CD4-positive, alpha-beta T cell treated with Interleukin-6 for 4 hours (primary cell): ENCODE measurements around the gene TSPAN31.
"Not testable (repeated sequence)": the region's sequence is repeated elsewhere in the genome, so short reads cannot be mapped to it uniquely, and the experiment has no call there.

Experiments
- DNase-seq: peaks from one replicate; pipeline ENCODE4 v3.0.0-alpha.2; 2020; ENCODE audit warnings: mixed read lengths

The TSPAN31 gene

DNA sequence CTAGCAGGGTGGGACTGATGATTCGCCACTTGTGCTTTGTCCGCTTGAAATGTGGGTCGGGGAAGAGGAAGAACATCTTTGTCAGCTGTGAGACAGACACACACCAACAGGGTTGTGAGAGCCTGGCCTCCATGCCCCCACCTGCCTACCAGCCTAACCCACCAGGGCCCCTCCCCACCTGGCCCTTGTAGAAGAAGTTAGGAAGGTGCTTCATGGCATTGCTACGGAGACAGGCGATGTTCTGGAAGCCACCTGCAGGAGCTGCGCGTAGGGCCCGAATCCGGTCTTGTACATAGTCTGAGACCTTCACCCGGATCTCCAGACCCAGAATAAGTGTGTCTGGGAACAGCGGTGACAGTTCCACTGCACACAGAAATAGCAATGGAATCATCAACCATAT, 24.8 kb downstream of the TSPAN31 start:
- DNase-seq: no peak

DNA sequence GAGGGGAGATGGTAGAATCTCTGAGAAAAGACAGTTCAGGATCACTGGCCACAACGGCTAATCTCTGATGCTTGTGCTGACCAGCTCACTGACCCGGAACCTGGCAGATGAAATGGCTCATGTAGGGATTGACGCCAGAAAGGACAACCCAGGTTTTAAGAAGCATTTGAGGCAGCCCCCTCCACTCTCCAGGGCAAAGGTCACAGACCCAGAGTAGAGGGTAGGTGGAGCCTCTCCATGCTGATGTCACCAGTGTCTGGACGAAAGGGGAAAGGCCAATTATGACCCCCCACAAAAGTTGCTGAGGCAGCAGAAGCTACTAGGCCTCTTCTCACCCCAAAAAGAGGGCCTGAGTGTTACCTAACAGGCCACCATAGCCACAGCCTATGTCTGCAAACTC, 25.9 kb downstream of the TSPAN31 start:
- no peak for DNase-seq

DNA sequence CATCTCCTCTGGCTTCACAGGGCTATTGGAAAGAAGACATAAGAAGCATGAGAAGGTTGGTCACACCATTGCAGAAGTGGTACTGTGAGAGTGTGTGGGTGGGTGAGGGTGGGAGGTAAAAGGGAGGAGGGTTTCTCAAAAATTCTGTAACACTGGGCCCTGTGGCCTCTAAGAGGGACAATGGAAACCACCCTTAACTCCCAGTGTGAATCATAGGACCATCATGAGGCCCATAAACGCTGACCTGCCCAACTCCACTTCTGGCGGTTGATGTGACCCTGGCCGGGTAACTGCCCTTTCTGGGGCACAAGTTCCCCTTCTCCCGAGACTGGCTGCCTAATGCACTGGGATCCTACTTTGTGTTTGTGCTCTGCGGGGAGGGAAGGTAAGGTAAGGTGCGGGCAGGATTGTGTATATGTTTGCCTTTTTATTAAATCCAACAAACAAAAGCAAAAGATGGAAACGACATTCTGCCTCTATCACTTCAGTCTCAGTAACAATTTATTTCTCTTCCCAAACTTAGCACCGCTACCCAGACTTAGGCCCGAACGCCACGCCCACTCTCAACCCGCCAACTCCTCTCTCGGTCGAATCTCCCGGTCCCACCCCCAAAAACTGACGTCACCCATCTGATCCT, 26.5 kb downstream of the TSPAN31 start:
- DNase-seq: peak; percentile 93

DNA sequence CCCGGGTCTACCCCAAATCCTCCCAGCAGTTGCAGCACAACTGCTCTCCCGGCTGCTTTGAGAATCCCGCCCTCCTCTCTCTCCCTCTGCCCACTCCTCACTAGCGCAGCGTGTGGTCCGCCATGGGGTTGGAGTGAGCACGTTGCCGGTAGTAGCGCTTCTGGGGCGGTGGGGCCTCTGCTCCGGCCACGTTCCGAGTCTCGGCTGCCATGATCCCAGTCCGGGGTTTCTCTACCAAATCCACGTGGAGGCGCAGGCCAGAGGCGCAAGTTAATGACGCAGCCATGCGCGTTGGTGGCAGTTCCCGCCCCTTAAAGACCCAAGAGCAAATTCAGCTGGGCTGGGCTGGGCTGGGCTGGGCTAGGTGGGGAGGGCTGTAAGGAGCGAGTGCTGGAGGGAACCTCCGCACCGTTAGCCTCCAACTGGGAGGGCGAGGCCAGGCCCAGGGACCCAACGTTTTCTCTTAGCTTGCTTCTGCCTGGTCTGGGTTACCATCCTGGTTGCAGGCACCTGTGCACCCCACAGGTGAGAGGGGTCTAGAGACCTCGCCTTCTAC, 27.1 kb downstream of the TSPAN31 start, which contains the start of gene METTL1:
METTL1 (minus strand) TSS at position 233 of the 556 bp plus-strand sequence; CDS start at position 211, 22 bp downstream.
- DNase-seq: peak; percentile 92

DNA sequence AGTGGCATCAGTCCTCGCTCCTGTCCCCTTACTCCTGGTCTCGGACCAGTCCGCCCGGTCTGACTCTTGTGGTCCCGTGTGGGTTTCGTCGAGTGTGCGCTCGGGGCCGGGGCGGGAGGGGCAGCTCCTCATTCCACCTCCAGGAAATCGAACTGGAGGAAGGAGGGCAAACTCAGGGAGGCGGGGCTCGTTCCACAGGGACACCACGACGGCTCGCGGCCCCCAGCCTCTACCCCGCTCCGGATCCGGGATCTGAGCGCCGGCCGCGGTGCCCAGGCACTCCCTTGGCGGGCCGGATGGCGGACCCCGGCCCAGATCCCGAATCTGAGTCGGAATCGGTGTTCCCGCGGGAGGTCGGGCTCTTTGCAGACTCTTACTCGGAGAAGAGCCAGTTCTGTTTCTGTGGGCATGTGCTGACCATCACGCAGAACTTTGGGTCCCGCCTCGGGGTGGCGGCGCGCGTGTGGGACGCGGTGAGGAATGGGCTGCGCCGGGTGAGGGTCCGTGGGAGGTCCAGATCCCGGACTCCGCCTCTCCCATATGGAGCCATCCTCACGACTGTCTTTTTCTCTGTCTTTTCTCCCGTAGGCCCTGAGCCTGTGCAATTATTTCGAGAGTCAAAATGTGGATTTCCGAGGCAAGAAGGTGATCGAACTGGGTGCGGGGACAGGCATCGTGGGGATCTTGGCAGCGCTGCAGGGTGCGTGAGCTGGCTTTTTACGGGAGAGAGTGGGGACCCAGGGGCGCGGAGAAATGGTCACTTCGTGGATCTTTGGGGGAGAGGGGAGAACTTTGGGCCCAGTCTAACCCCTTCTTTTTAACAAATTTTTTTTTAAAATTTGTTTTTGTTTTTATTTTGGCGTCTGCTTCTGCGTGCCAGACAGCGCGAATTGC, 27.8 kb downstream of the TSPAN31 start, which contains the start of gene EEF1AKMT3:
EEF1AKMT3 (plus strand) TSS at position 186 of the 894 bp plus-strand sequence; CDS start at position 297, 111 bp downstream.
- DNase-seq: peak; percentile 56

DNA sequence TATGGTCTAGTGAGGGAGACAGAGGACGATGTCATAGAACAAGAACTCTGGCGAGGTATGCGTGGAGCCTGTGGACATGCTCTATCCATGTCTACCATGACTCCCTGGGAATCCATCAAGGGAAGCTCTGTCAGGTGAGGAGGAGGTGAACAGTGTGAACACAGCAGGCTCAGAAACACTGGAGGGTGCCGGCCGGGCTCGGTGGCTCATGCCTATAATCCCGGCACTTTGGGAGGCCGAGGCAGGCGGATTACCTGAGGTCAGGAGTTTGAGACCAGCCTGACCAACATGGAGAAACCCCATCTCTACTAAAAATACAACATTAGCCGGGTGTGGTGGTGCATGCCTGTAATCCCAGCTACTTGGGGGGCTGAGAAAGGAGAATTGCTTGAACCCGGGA, 29.8 kb downstream of the TSPAN31 start:
- not testable (repeated sequence) for DNase-seq

DNA sequence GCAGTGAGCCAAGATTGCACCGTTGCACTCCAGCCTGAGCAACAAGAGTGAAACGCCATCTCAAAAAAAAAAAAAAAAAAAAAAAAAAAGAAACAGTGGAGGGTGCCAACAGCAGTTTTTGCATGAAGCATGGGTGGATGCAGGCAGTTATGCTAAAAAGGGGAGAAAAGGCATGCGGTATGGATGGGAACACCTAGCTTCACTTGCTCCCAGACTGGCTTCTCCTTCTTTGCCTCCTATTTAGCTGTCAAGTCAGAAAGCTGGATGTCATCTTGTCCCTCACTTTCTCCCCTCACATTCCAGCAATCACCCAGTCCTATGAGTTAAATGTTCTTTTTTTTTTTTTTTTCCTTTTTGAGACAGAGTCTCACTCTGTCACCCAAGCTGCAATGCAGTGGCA, 30.2 kb downstream of the TSPAN31 start:
- DNase-seq: no peak

DNA sequence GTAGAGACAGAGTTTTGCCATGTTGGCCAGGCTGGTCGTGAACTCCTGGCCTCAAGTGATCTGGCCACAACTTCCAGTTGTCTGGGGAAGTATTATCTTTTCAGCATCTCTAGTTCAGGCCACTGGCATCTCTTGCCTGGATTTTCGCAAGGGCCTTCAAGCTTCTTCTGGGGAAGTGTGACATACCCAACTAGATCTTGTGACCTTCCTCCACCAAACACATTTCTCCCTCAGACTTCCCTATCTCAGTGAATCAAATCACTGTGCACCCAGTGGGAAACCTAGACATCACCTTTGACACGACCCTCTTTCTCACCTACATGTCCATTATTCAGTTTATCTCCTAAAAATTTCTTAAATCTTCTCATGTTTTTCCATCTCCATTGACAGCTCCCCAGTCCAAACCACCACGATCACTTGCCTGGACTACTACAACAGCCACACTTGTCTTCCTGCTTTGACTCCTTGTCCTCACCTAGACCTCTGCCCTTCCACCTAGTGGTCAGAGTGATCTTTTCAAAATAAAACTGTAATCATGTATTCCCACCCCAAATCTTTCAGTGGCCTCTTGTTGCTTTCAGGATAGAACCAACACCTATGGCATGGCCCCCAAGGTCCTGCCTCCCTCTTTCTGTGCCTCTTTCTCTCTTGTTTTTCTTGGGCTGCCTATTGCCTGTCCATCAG, 30.9 kb downstream of the TSPAN31 start:
- DNase-seq: no peak

DNA sequence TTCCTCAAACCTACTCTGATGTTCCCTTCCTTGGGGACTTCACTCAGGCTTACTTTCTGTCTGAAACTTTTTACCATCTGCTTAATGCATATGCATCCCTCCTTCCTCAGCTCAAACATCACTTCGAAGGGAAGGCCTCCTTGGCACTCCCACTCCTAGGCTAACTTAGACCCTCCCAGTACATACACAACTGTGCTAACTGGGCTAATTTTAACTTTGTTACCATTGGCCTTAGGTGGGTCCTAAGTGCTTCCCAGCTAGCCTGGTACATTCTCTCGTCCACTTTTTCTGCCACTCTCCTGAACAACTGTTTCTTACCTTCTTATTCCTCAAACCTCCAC, 31.4 kb downstream of the TSPAN31 start:
- DNase-seq: no peak

DNA sequence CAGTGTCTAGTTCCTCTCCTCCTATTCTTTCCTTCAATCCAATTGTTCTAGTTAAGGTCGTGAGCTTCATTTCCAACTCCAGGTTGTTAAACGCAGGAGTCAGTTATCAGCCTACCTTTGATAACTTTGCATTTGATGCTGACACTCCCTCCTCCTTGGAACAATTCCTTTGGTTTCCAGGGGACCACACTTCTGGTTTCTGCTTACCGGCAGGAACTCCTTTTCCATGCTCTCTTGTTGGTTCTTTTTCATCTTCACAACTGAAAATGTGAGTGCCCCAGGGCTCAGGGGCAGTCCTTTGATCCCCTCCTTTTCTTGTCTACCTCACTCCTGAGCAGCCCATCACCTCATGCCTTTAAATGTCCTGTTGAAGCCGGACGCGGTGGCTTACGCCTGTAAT, 32.5 kb downstream of the TSPAN31 start:
- no peak for DNase-seq

DNA sequence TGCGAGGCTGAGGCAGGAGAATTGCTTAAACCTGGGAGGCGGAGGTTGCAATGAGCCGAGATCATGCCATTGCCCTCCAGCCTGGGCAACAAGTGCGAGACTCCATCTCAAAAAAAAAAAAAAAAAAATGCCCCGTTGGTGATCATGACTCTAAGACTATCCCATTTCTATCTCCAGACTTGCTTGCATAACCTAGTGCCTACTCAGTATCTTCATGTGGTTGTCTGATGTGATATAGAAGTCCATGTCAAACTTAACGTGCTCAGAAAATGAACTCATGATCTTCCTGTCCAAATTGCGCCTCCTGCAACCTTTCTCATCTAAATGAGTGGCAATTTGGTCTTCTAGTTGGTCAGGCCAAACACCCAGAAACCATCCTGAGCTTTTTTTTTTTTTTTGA, 33.1 kb downstream of the TSPAN31 start:
- DNase-seq: no peak

DNA sequence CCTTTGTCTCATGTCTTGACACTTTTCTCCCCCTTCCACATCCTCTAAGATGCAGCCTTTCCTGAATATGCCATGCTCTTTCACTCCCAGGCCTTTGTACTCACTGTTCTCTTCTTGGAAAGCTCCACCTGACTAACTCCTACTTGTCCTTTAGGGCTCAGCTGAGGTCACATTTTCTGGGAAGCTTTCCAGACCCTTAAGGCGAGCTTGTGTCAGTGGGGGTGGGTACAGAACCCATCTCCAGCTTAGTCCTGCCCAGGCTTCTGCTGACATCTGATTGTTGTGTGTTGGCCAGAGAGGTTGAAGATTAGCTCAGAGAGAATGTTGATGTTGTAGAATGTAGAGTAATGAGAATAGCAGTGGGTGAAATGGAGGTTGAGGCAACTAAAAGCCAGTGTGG, 34.9 kb downstream of the TSPAN31 start:
- DNase-seq: no peak

DNA sequence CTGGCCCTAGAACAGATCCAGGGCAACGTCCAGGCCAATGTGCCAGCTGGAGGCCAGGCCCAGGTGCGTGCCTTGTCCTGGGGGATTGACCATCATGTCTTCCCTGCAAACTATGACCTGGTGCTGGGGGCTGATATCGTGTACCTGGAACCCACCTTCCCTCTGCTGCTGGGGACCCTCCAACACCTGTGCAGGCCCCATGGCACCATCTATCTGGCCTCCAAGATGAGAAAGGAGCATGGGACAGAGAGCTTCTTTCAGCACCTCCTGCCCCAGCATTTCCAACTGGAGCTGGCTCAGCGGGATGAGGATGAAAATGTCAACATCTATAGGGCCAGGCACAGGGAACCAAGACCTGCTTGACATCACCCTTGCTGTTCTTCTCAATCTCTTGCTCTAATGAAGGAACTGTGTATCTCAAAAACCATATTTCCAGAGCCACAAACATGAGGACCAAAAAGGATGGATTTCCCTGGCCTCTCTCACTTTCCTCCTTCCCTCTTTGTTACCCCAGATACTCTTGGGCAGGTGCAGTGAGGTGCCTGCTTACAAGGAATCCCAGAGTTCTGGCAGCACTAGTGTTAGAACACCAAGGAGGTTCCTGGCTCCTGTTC, 35.6 kb downstream of the TSPAN31 start:
- no peak for DNase-seq

DNA sequence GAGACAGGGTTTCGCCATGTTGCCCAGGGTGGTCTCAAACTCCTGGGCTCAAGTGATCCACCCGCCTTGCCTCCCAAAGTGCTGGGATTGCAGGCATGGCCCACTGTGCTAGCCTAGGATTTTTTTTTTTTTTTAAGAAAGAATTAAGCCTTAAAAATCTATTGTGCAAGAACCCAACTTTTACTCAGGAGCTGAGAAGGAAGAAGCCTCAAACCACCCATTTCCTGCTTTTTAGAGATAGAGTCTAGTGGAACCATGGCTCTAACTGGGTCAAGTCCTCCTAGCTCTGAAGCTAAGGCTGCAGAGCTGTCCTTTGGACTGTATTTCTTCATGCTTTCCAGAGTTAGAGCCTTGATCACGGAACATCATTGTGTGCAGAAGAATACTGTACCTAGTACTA, 36.4 kb downstream of the TSPAN31 start:
- DNase-seq: no peak

DNA sequence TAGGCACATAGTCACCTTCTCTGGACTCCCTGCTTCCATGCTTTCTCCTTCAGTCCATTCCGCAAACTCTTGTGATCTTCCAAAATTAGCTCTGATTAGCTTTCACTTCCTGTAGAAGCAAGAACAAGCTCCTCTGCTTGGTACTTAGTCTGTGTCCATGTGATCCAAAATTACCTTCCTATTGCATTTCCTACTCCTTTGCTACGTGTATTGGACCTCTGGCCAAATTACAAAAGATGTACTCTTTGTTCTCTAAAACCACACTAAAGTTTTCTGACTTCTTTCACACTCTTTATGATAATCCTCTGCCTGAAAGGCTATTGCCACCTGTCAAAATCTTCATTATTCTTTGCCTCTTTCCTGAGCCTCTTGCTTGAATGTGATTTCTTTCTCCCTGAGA, 37.0 kb downstream of the TSPAN31 start:
- DNase-seq: no peak

DNA sequence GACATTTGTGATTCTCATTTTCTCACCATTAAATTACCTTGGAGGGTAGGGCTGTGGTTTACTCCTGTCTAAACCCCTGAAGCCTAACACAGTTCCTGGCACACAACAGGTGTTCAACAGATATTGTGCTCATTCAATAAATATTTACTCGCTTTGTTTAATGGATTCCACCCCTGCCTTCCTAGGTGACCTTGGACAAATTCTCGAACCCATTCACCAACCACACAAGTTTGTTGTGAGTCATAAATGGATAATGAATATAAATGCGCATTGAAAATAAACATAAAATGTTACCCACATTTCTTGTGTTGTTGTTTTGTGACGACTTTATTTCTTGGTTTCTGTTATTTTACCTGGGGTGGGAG, 37.4 kb downstream of the TSPAN31 start:
- no peak for DNase-seq

DNA sequence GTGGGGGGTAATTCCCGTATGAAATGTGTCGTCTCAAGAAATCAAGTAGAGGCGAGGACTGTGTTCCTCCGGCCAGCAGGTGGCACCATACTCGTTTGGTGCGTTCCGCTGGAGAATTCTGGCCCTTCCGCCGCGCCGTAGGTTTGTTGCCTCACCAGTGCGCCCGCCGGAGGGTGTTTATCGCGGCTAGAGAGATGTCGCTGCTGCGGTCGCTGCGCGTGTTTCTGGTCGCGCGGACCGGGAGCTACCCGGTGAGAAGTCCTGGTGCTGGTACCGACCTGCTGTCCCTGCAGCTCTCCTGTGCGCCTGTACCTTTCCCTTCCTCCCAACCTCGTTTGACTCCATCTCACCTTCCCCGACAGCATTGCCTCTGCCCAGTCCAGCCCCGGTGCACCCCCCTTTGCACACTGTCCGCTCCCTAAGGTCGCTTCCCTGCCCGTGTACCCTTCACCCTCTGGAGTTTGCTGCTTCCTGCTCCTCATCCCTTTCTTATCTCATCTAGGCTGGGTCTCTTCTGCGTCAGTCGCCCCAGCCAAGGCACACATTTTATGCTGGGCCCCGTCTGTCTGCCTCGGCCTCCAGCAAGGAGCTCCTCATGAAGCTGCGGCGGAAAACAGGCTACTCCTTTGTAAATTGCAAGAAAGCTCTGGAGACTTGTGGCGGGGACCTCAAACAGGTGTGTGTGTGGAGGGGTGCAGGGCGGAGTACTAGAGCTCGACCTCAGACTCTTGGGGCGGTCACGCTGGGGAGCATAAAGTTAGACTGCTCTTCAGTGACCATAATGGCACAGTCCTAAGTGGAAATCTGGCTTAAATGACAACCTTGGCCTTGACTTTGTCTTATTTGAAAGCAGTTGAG, 38.0 kb downstream of the TSPAN31 start, which contains the start of gene TSFM:
TSFM (plus strand) TSS at position 180 of the 858 bp plus-strand sequence; CDS start at position 195, 15 bp downstream.
- DNase-seq: peak; percentile 98

DNA sequence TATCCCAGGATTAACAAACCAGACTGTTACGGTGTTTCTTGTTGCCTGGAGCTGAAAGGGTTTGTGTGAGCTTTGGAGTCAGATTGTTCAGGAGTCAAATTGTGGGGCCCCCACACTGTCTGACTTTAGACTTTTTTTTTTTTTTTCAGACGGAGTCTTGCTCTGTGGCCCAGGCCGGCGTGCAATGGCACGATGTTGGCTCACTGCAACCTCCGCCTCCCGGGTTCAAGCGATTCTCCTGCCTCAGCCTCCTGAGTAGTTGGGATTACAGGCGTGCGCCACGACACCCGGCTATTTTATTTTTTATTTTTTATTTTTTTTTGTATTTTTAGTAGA, 38.6 kb downstream of the TSPAN31 start:
- DNase-seq: no peak

DNA sequence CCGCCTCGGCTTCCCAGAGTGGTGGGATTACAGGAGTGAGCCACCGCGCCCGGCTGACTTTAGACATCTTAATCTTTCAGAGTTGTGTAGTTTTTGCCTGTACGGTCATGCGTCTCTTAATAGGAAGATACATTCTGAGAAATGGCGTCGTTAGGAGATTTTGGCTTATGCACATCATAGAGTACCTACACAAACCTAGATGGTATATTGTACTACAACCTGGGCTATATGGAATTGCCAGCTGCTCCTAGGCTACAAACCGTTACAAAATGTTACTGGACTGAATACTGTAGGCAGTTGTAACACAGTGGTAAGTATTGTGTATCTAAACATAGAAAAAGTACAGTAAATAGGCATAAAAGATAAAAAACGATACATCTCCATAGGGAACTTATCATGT, 39.0 kb downstream of the TSPAN31 start:
- no peak for DNase-seq

DNA sequence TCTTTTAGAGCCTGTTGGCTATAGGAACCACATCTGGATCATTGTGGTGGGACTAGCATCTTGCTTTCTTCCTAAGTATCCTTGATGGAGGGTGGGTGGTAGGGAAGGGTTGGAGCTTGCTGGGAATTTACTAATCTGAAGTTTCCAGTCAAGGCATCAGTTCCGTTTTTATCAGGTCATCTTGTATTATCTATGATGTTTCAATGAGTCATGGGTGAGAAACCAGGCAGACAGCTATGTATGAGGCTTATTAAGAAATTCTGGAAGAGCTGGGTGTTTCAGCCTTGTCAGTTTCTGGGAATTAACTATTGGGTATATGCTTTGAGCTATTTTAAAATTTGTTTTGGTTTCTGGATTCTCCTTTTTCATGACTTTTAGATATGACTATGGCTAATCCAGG, 49.1 kb downstream of the TSPAN31 start:
- DNase-seq: no peak

DNA sequence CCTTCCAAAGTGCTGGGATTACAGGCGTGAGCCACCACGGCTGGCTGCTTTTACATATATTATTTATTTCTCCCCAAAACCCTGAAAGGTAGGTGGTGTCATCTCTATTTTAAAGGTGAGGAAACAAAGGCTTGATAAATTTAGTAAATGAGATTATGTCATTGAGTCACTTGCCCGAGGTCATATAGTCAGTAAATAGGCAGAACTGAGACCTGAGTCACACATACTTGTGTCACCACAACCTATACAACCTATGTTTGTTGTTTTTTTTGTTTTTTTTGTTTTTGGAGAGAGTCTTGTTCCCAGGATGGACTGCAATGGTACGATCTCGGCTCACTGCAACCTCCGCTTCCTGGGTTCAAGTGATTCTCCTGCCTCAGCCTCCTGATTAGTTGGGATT, 50.5 kb downstream of the TSPAN31 start:
- DNase-seq: no peak

DNA sequence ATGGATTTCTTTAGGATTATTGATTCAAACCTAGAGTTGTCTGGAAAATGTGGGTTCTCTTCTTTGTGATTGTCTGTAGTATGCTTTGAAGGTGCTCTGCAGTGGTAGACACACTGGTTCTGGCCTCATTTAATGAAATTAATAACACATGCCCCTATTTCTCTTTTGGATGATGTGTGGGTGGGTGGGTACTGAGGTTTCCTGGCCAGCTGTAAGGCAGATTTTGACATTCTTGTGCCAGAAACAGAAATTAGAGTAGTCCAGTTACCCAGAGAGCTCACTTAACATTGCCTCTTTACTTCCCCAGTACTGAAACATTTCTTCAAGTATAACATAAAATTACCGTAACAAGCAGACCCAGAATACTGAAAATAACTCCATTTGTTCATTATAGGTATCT, 52.2 kb downstream of the TSPAN31 start:
- DNase-seq: no peak
